ENCODE data around the gene EMC9. TPM values are rescaled to one million over a fixed set of nuclear protein-coding genes. Genes with fewer than 3 reads are reported as not detected.

The EMC9 gene
- total and polyA plus RNA-seq, 2 of the 8 experiments (the other 6 are each of a cell fraction or from before 2014, with no cell fraction given), result 38.4 to 47.2 TPM

DNA sequence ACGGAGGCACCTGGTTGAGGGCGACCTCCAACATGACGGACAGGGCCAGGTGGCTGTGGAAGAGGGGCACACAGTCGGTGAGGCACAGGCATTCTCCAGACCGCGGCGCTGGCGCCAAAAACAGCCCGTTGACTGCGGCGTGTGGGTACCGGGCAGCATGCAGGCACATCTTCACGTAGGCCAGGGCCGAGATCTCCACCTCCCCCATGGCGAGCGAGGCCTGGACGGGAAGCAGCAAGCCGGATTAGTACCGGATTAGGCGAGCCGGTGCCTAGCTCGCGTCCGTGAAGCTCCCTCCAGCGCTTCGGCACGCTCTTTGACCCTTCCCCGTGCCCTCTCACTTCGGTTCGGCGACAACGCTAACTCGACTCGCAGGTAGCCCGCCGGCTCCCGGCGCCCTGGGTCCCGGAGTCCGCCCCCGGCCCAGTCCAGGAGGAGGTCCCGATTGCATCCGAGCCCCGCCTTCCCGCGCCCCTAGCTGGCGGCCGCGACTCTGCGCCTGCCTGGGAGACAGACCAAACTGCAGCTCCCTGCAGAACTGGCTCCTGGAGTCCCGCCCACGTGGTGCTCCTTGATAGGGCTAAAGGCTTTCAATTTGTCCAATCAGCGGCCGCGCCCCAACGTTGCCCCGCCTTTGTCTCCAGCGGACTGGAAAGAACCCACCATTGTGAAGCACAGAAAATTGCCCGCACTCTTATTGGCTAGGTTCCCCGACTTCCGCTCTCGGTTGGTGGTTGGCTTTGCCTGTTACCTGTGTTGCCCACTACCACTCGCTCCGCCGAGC lies at the start of gene EMC9 (continued):
- TF ChIP-seq KDM5A (IDR thresholded peaks at IDR 0.05; ENCODE audit: low read length) (no peak), SP2 (IDR thresholded peaks at IDR 0.05; ENCODE audit: low read length) (peak; percentile 52; the same call in 1 of the 2 replicates), SIRT6 (IDR thresholded peaks at IDR 0.05; ENCODE audit: low read length) (no peak), CBX8 (IDR thresholded peaks at IDR 0.05; ENCODE audit: borderline replicate concordance, low read depth, low read length) (no peak), RBBP5 (IDR thresholded peaks at IDR 0.05; ENCODE audit: borderline replicate concordance, low read depth, low read length) (peak; percentile 54; the same call in 1 of the 2 replicates), CHD2 (IDR thresholded peaks at IDR 0.05; ENCODE audit: low read length) (peak; percentile 72), SP4 (IDR thresholded peaks at IDR 0.05; ENCODE audit: low read length) (peak; percentile 74; the same call in 1 of the 2 replicates), TBP (IDR thresholded peaks at IDR 0.05; ENCODE audit: low read depth, low read length) (peak; percentile 89), PHF8 (conservative IDR thresholded peaks at IDR 0.05; ENCODE audit: low read depth, low read length) (peak; percentile 84), POLR2A (IDR thresholded peaks at IDR 0.05; ENCODE audit: control extremely low read depth in 1 of 2, low read depth in 2 of 2, low read length in 2 of 2) (peak; percentile 81 to 84), TAF7 (optimal IDR thresholded peaks at IDR 0.05; ENCODE audit: borderline replicate concordance, low read depth, low read length) (peak; percentile 55), CREB1 (IDR thresholded peaks at IDR 0.05) (no peak; the same call in 1 of the 2 replicates), JUND (IDR thresholded peaks at IDR 0.05; ENCODE audit: low read length) (no peak), CHD1 (IDR thresholded peaks at IDR 0.05; ENCODE audit: low read depth, low read length) (no peak), NANOG (IDR thresholded peaks at IDR 0.05; ENCODE audit: insufficient read depth, low read depth, low read length, poor library complexity, severe bottlenecking) (peak; percentile 31), SP1 (IDR thresholded peaks at IDR 0.05; ENCODE audit: low read depth, low read length) (peak; percentile 97), CTBP2 (IDR thresholded peaks at IDR 0.05; ENCODE audit: borderline replicate concordance, insufficient read depth, insufficient read length, low read length) (no peak), RXRA (IDR thresholded peaks at IDR 0.05; ENCODE audit: insufficient read depth, low read depth, low read length) (no peak), SRF (IDR thresholded peaks at IDR 0.05; ENCODE audit: low read depth, low read length) (peak; percentile 36; the same call in 1 of the 2 replicates)
- TF ChIP-seq, protein P1, sequence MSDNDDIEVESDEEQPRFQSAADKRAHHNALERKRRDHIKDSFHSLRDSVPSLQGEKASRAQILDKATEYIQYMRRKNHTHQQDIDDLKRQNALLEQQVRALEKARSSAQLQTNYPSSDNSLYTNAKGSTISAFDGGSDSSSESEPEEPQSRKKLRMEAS (IDR thresholded peaks at IDR 0.05), result peak; percentile 52
- TF ChIP-seq, protein P2, sequence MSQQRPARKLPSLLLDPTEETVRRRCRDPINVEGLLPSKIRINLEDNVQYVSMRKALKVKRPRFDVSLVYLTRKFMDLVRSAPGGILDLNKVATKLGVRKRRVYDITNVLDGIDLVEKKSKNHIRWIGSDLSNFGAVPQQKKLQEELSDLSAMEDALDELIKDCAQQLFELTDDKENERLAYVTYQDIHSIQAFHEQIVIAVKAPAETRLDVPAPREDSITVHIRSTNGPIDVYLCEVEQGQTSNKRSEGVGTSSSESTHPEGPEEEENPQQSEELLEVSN (IDR thresholded peaks at IDR 0.05), result 0 out of 2 replicates have a peak, but pooled peaks have one; percentile 41
- TF ChIP-seq, protein P3, sequence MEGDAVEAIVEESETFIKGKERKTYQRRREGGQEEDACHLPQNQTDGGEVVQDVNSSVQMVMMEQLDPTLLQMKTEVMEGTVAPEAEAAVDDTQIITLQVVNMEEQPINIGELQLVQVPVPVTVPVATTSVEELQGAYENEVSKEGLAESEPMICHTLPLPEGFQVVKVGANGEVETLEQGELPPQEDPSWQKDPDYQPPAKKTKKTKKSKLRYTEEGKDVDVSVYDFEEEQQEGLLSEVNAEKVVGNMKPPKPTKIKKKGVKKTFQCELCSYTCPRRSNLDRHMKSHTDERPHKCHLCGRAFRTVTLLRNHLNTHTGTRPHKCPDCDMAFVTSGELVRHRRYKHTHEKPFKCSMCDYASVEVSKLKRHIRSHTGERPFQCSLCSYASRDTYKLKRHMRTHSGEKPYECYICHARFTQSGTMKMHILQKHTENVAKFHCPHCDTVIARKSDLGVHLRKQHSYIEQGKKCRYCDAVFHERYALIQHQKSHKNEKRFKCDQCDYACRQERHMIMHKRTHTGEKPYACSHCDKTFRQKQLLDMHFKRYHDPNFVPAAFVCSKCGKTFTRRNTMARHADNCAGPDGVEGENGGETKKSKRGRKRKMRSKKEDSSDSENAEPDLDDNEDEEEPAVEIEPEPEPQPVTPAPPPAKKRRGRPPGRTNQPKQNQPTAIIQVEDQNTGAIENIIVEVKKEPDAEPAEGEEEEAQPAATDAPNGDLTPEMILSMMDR (IDR thresholded peaks at IDR 0.05; ENCODE audit: control extremely low read depth in 1 of 3, insufficient read depth in 1 of 3, low read depth in 1 of 3, low read length in 3 of 3), result peak; percentile 23 to 48 (median 26); a peak in 3 of 4 replicates

Data from H1 (cell line).